Mammary epithelial cell (primary cell): Measurements from ENCODE around the gene MARS1.
"Not testable (repeated sequence)": the region's sequence is repeated elsewhere in the genome, so short reads cannot be mapped to it uniquely, and the experiment has no call there.

ENCODE experiments used
- EZH2 ChIP-seq: IDR thresholded peaks from 2 replicates; pipeline ENCODE4 v1.6.1; 2012; ENCODE audit warnings: low read length, inconsistent platforms, borderline replicate concordance
- TF ChIP-seq, protein P1 (sequence below), 2 donors: IDR thresholded peaks in 1 of 2; conservative IDR thresholded peaks in 1 of 2; 2 replicates each; pipeline ENCODE4 v1.5.1; 2011 to 2012; ENCODE audit warnings: inconsistent platforms in 2 of 2, low read length in 2 of 2, mild to moderate bottlenecking in 2 of 2, control low read depth in 1 of 2, low read depth in 1 of 2; ENCODE audit not compliant: insufficient read depth in 1 of 2; ENCODE audit errors: extremely low read depth in 1 of 2

DNA sequence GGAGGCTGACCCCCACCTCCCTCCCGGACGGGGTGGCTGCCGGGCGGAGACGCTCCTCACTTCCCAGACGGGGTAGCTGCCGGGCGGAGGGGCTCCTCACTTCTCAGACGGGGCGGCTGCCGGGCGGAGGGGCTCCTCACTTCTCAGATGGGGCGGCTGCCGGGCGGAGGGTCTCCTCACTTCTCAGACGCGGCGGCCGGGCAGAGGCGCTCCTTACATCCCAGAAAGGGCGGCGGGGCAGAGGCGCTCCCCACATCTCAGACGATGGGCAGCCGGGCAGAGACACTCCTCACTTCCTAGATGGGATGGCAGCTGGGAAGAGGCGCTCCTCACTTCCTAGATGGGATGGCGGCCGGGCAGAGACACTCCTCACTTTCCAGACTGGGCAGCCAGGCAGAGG lies 19.9 kb downstream of the MARS1 start:
- TF ChIP-seq EZH2 = not testable (repeated sequence)
- TF ChIP-seq, protein P1, sequence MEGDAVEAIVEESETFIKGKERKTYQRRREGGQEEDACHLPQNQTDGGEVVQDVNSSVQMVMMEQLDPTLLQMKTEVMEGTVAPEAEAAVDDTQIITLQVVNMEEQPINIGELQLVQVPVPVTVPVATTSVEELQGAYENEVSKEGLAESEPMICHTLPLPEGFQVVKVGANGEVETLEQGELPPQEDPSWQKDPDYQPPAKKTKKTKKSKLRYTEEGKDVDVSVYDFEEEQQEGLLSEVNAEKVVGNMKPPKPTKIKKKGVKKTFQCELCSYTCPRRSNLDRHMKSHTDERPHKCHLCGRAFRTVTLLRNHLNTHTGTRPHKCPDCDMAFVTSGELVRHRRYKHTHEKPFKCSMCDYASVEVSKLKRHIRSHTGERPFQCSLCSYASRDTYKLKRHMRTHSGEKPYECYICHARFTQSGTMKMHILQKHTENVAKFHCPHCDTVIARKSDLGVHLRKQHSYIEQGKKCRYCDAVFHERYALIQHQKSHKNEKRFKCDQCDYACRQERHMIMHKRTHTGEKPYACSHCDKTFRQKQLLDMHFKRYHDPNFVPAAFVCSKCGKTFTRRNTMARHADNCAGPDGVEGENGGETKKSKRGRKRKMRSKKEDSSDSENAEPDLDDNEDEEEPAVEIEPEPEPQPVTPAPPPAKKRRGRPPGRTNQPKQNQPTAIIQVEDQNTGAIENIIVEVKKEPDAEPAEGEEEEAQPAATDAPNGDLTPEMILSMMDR (conservative IDR thresholded peaks at IDR 0.05 in 1 of 2, IDR thresholded peaks at IDR 0.05 in 1 of 2; ENCODE audit: extremely low read depth in 1 of 2, insufficient read depth in 1 of 2, low read depth in 1 of 2, low read length in 2 of 2) = not testable (repeated sequence)
